Measurements from ENCODE around the gene FRMD6.
"Not testable (repeated sequence)": the region's sequence is repeated elsewhere in the genome, so short reads cannot be mapped to it uniquely, and the experiment has no call there.

The FRMD6 gene

GRCh38 chr14:51633298-51633697, 18.4 kb upstream of the FRMD6 start:
- DNase-seq = not testable (repeated sequence)

- no peak for DNase-seq
These were observed 15.6 kb upstream of the FRMD6 start for GRCh38 chr14:51636109-51636508.

GRCh38 chr14:51638071-51638944, 13.4 kb upstream of the FRMD6 start:
- DNase-seq = no peak

- DNase-seq = no peak
These were observed 11.9 kb upstream of the FRMD6 start for GRCh38 chr14:51639668-51640316.

DNA sequence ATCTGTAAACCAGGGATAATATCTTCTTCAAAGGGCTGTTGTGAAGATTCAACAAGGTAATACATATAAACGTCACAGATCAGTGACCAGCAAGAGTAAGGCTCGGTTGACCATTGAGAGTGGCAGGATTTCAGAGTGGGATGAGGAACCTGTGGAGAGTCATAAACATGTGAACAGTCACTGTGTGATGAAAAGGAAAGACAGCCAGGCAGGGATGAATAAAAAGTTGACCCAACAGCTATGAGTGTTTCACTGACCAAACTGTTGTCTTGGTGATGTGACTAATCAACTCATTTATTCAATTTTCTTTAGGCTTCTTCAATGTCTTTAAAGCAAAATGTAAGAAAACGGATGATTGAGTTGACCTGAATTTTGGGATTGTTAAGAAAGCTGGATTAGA, 8.6 kb upstream of the FRMD6 start:
- DNase-seq = no peak

DNA sequence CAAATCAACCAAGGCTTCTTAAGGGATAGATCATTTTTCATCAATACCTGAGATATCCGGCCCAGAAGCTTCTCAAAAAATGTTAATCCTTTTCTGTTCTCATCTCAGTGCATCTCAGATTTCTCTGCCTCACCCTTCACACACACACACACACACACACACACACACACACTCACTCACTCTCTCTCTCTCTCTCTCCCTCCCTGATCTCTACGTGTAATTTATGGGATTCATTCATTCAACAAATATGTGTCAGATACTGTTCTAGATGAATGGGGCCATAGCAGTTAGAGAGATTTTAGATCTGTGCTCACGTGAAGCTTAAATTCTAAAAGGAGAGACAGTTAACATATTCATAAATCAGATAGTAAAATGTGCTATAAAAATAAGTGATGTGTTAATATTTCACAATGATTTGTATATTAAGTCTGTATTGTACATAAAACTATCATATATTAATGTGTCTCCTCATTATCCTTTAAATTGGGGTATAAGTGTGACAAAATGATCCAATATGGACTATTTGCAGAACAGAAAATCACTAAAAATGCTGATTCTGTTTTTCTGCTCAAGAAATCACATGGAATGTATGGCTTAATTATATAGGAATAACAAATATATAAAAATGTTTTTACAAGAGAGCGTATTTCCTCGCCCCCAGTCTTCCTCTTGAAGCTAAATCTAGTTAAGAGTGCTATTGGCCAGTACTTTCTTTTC, 7.3 kb upstream of the FRMD6 start:
- no peak for DNase-seq

- no peak for DNase-seq
These were observed 3.4 kb upstream of the FRMD6 start for GRCh38 chr14:51648296-51648695.

DNA sequence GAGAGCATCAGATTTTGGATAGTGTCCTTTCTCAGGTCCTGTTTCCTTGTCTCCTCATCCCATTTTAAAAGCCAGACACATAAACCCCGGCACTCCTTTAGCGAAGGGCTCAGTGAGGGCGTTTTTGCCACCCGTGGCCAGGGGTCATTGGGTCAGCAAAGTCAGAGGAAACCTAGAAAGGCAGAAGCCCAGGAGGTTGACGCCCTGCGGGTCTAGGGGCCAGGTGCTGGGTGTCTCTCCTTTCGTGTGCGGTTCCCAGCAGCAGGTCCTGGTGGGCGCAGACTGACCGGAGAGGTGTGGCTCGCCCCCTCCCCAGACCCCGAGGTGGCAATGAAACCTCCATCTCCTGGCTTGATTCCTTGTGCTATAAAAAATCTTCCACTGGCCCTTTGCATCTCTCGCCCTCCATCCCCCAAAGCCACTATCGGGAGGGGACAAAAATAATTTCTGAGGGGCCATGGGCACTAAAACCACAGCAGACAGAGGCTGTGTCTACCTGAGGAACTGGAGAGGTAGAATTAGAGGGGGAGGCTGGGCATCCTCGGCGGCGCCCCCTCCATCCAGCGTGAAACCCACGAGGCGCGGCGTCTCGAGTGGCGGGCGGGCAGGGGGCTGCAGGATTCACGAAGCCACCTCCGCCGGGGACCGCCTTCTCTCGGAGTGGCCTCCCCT, 858 bp upstream of the FRMD6 start:
- no peak for DNase-seq

DNA sequence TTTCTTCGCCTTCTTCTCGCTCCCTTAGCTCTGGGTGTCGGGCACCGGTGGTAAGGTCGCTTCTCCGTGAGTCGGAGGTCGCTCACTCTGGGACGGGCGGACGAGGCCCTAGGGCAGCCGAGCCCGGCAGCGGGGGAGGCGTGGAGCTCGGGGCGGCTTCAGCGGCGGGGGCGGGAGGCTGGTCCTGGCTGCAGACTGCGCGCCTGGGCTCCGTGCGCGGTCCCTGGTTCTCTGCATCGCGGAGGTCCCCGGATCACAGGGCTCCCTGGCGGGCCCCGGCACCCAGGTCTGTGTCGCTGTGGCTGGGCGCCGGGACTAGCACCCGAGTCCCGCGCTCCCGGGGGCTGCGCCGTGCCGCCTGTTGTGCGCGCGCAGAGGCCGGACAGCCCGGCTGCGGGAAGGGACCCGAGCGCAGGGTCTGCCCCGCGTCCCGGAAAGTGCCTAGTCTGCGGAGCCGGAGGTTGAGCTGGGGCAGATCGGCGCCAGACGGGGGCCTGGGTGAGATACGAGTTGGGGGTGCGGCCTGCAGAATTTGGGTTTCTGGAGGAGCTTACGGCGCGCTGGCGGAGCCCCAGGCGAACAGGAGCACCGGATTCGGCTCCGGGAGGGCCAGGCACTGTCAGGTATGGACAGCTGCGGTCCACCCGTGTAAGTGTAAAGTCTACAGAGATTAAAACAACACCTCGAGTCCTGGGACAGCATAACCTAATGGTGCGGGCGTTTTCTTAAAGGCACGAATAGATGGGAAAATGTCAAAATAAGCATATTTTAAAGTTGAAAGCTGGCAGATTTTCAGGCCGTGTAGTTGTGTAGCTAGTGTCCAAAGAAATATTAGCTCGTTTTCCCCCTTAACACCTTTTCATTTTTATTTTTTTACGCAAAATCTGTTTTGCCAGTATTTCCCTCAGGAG, 713 bp downstream of the FRMD6 start:
- no peak for DNase-seq

DNA sequence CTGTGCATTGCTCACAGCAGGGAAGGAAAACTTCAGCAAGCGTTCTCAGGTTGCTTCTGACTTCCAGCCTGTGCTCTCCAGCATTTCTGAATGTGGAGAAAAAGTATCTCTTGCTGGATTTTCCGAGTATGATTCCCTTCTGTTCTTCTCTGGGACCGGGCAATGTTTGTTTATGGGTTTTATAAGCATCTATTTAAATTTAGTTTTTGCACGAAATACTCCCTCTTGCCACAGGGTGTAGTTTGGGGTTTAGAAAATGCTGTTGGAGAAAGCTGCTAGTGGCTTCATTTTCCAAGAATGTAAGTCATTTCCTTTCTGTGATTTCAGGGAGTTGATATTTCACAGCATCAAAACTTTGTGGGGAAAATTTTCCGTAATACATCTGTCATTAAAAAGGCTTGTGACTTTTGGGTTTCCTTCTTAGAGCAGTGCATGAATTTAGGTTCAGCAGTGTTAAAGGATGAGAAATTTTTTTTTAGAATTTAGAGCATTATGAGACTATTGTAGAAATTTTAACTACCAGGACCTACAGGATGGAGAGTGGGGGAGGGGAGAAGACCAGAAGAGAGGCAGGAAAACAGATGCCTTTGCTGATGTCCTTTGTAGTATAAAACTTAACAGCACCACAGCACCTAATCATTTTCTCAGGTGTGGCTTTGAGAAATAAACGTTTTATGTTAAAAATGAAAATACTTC, 1.5 kb downstream of the FRMD6 start:
- DNase-seq = no peak

- no peak for DNase-seq
These were observed 2.2 kb downstream of the FRMD6 start for GRCh38 chr14:51653775-51654532.

GRCh38 chr14:51654533-51654845, 2.8 kb downstream of the FRMD6 start:
- no peak for DNase-seq

DNA sequence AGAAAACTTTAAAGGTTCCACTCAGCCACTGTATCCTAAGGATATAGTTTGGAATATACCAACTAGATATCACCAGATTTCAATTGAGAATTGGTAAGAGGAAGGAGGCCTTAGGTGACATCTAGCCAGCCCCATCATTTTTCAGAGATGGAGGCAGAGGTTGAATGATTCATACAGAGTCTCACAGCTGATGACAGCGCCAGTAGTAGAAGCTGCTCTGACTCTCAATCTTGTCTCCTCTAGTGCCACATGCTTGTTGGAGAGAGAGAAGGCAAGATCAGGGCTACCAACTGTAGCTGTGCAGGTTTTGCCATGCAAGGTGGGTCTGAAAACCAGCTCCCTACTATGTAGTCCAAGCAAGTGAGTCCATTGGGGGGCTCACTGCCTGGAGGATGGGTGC, 6.1 kb downstream of the FRMD6 start:
- no peak for DNase-seq

DNA sequence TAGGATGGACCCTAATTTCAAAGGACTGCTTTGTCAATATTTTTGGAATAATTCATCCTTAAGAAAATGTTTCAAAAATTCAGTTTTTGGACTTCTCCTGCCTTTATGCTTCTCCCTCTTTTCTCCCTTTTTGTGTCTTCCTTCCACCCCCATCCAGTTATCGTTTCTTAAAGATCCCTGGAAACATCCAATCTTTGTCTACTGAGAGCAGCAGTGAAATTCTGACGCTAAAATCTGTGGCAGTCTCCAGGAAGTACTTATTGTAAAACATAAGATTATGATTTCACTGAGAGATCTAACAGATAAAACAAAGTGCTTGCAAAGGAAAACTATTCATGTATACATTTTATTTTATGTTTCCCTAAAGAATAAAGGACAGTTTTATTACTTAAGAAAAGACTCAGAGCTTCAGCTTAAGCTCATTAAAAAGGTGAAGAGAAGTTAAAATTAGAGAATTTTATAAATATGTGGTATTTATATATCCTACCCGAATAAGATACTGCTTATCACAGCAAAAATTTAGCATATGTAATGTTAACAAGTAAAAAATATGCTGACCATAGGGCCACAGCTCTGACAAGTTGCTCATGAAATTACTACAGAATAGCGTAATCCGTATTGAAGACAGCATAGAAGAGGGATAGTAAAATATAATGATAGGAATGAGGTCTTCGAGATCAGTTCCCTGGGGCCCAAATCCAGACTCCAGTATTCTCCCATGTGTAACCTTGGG, 6.9 kb downstream of the FRMD6 start:
- DNase-seq = no peak

DNA sequence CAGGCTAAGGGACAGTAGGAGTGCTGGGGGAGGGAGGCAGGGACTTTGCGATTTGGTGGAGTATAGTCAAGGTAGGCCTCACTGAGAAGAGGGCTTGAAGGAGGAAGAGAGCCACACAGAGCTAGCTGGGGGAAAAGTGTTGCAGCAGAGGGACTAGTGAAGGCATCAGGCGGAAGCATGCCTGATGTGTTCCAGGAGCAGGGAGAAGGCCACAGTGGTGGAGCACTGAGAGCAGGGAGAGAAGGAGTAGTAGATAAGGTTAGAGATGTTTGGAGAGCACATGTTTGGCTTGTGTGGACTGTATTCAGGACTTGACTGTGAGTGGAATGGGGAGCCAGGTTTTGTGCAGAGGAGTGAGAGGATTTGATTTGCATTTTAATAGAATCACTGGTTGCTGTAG, 9.0 kb downstream of the FRMD6 start:
- DNase-seq = no peak

- no peak for DNase-seq
These were observed 9.8 kb downstream of the FRMD6 start for GRCh38 chr14:51661504-51661903.

- no peak for DNase-seq
These were observed 12.1 kb downstream of the FRMD6 start for GRCh38 chr14:51663783-51664326.

DNA sequence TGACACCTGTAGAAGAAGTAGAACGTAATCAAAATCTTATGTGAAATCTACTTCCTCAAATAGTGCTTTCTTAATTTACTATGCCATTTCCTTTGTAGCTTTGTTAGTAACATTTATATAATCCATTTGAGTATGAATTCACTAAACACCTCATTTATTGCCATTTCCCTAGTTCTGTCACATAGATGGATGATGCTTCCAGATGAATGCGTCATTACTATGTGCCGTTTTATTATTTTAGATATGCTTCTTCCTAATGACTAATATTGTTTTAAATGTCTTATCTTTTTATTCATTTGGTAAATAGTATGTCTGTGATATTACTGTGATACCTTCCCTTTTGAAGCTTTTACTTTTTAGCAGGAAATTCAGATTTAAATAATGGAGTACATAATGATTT, 14.4 kb downstream of the FRMD6 start:
- DNase-seq = no peak

GRCh38 chr14:51666826-51667225, 15.1 kb downstream of the FRMD6 start:
- DNase-seq = no peak

DNA sequence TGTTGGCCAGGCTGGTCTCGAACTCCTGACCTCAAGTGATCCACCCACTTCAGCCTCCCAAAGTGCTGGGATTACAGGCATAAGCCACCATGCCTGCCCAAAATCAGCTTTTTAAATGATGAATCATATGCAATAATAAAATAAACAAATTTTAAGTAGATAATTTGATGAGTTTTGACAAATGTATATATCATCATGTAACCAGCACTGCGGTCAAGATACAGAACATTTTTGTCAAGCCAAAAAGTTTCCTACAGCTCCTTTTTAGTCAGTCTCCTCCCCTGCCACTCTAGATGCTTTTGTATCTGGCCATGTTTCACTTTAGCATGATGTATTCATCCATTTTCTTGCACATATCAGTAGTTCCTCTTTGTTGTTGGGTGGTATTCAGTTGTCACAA, 17.2 kb downstream of the FRMD6 start:
- DNase-seq = no peak
